Esophagus squamous epithelium (tissue), 5 donors: ENCODE measurements around the gene VAT1. TPM values are rescaled to one million over a fixed set of nuclear protein-coding genes. Genes with fewer than 3 reads are reported as not detected.

Source experiments
- DNase-seq: peaks from one replicate; lab custom pipeline; 2025; lab: John Stamatoyannopoulos, UW
- H3K27ac ChIP-seq, 4 donors: fragments of 200-600 bp; sonication (generic); one replicate each; pipeline ENCODE4 v1.5.1; 2016 to 2019; ENCODE audit warnings: mild to moderate bottlenecking in 1 of 4
- H3K27me3 ChIP-seq, 4 donors: fragments of 200-600 bp; sonication (generic); 1 replicate in 3 of 4; 2 replicates in 1 of 4; pipeline versions ENCODE4 v1.5.1 to v1.6.0; 2017 to 2021; ENCODE audit warnings: antibody characterized with exemption in 1 of 4
- H3K36me3 ChIP-seq, 3 donors: fragments of 200-600 bp; sonication (generic); one replicate each; pipeline ENCODE4 v1.5.1; 2016 to 2019
- H3K4me1 ChIP-seq, 3 donors: fragments of 200-600 bp; sonication (generic); one replicate each; pipeline ENCODE4 v1.5.1; 2017 to 2019
- H3K4me3 ChIP-seq, 4 donors: fragments of 200-600 bp; sonication (generic); 1 replicate in 3 of 4; 2 replicates in 1 of 4; pipeline ENCODE4 v1.5.1; 2016 to 2019; ENCODE audit warnings: mild to moderate bottlenecking in 2 of 4, moderate library complexity in 1 of 4
- H3K9me3 ChIP-seq, 3 donors: fragments of 200-600 bp; sonication (generic); one replicate each; pipeline ENCODE4 v1.5.1; 2016 to 2019
- POLR2A ChIP-seq, 4 donors: fragments of 450-650 bp; IDR thresholded peaks; one replicate each; pipeline ENCODE4 v1.6.1; 2017; ENCODE audit warnings: antibody characterized with exemption in 4 of 4, mild to moderate bottlenecking in 4 of 4, moderate library complexity in 3 of 4
- WGBS, 2 donors: methylation state at CpG; one replicate each; pipeline ENCODE4 v1.1.5; 2018; 5-methylcytosine and 5-hydroxymethylcytosine counted together
- intact Hi-C: fragments of 100-400 bp; cut with DNase I; formaldehyde crosslinking; loops from one replicate; pipeline ENCODE4 v1.15.0; 2022
- total RNA-seq, 4 donors: library from RNA; depleted of rRNA; stranded (reverse); fragments of >200 nt; gene quantifications; one replicate each; pipeline ENCODE4 v1.1.0, GENCODE V29; 2016
- TF ChIP-seq, protein P1 (sequence below), 6 experiments: fragments of 450-650 bp in 4 of 6; fragments of 200-600 bp in 2 of 6; sonication (generic) in 2 of 6; IDR thresholded peaks; one replicate each; pipeline ENCODE4 v1.5.1; 2016 to 2019; ENCODE audit warnings: antibody characterized with exemption in 6 of 6, mild to moderate bottlenecking in 4 of 6, moderate library complexity in 4 of 6
- donor health status: DM: yes; HTN: yes; CAD: no.

The VAT1 gene
- total RNA-seq, 4 donors from 2014 or later: 50.5 to 154 (median 110) TPM

DNA sequence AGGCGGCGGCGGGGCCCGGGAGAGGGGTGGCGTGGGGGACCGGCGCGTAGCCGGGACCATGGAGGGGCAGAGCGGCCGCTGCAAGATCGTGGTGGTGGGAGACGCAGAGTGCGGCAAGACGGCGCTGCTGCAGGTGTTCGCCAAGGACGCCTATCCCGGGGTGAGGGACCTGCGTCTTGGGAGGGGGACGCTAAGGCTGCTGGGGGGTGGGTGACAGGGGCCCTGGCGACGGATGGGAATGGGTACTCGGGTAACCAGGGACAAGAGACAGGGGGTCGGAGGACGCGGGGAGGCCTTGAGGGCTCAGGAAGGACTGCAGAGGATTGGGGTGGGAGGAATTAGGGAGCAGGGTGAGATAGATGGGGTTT lies 3.1 kb upstream of the VAT1 start:
- intact Hi-C loops: loop anchor here (10.0 kb wide), 1 partner anchor 100 kb away; the partner anchor contains the start of gene BRCA1

DNA sequence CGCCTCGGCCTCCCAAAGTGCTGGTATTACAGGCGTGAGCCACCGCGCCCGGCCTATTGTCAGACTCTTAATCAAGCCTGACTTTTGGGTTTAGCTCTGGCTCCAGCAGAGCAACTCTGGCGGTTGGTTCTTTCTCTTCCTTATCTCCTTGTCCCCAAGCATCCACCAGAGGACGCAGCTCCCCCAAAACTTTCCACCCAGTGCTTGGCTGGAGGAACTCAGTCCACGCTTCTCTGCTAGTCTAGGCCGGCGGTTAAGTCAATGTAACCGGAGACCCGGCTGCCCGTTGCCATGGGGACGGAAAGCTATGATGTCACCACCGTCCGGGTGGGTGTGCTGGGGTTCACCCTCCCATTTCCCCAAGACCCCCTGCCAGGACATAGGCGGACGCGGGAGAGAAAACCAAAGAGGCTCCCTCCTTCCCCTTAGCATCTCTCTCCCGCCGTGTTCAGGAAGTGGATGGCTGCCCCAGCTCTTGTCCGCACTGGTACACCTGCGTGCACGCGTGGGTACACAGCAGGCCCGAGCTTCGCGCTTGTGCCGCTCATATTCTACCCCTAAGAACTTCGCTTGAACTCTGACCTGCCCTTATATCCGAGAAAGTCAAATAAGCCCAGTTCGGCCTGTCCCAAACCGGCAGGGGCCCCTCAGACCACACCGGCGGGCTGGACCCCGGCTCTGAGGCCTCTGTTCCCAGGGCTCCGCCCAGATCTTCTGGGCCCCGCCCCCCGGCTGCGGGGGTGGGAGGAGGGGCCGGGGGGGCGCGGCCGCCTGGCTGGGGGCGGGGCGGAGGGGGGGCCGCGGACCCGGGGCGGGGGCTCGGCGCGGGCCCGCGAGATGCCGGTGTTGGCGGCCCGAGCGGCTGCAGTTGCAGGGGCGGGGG lies 2.5 kb upstream of the VAT1 start, which contains the start of gene RND2:
Gene RND2, plus strand, starts transcription at position 825 of the 883 bp plus-strand sequence. CDS start 117 bp downstream, outside the sequence.
- TF ChIP-seq POLR2A (IDR thresholded peaks at IDR 0.05): no peak
- TF ChIP-seq, protein P1, sequence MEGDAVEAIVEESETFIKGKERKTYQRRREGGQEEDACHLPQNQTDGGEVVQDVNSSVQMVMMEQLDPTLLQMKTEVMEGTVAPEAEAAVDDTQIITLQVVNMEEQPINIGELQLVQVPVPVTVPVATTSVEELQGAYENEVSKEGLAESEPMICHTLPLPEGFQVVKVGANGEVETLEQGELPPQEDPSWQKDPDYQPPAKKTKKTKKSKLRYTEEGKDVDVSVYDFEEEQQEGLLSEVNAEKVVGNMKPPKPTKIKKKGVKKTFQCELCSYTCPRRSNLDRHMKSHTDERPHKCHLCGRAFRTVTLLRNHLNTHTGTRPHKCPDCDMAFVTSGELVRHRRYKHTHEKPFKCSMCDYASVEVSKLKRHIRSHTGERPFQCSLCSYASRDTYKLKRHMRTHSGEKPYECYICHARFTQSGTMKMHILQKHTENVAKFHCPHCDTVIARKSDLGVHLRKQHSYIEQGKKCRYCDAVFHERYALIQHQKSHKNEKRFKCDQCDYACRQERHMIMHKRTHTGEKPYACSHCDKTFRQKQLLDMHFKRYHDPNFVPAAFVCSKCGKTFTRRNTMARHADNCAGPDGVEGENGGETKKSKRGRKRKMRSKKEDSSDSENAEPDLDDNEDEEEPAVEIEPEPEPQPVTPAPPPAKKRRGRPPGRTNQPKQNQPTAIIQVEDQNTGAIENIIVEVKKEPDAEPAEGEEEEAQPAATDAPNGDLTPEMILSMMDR (IDR thresholded peaks at IDR 0.05): peak; percentile 50 to 82 (median 71)
- H3K27me3 ChIP-seq: no peaks in the 10 kb centered on the region
- H3K27ac ChIP-seq: peak within 1 kb of the TSS; percentile 48 to 87 (median 76)
- intact Hi-C loops: loop anchor here (10.0 kb wide), 1 partner anchor 100 kb away; the partner anchor contains the start of gene BRCA1
- peaks cover 18 to 45% (median 20%) of the 10 kb centered on the region in 3 donors for H3K4me1 ChIP-seq
- peak; percentile 44 for DNase-seq
- H3K36me3 ChIP-seq: no peaks in the 10 kb centered on the region
- 0 to 1% methylated on average over 3 to 11 of the region's 61 CpGs for WGBS, 2 donors
- H3K9me3 ChIP-seq: no peaks in the 10 kb centered on the region
- H3K4me3 ChIP-seq: peak within 1 kb of the TSS; percentile 35 to 80 (median 60)

More for the DNA sequence above, 3.1 kb upstream of the VAT1 start:
- 10% methylated on average over 18 to 21 of the region's 27 CpGs for WGBS, 2 donors
- DNase-seq: no peak
- Histone ChIP-seq H3K4me1 (peaks cover 11 to 39% (median 14%) of the 10 kb centered on the region in 3 donors), H3K36me3 (no peaks in the 10 kb centered on the region), H3K9me3 (no peaks in the 10 kb centered on the region), H3K27me3 (no peaks in the 10 kb centered on the region), H3K27ac (peak overlapping the region; percentile 48 to 87 (median 67)), H3K4me3 (peak overlapping the region; percentile 35 to 80 (median 60))
- TF ChIP-seq, protein P1 (IDR thresholded peaks at IDR 0.05): no peak
- no peak for TF ChIP-seq POLR2A (IDR thresholded peaks at IDR 0.05)

DNA sequence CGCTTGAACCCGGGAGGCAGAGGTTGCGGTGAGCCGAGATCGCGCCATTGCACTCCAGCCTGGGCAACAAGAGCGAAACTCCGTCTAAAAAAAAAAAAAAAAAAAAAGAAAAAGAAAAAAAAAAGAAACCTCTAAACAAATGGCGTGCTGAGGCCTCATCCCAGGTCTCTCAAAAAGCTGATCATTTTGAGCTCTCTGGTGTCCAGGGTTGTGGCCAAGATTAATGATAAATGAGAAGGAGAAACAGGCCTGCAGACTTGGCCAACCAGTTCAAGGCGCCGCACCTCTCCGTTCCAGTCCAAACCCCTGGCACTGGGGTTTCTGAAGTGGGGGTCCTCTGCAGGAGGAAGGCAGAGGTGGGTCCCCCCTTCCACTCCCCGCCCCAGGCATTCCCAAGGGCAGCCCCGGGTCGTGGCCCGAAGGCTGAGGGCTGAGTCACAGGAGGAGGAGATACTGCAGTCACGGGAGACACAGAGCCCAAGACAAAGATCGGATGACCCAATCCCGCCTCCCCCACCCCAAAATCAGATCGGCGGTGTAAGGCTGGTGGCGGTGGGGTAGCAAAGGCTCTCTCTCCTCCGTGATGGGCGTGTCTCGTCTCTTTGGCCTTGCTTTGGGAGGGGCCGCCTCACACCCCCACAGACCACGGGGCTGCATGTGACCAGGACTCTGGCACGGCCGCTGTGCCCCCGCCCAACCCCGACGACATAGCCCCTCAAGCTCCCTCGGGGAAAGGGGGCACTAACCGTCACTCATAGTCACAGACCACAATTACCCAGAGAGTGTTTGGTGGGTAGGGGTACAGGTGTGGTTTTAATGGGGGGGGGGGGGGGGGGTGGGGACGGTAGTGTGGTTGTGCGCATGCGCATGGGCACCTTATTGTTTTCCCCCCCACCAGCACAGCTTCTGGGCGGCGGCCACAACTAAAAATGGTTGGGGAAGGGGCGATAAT lies 1.1 kb downstream of the VAT1 start:
- Histone ChIP-seq H3K36me3 (peaks cover 2 to 24% (median 5%) of the 10 kb centered on the region in 3 donors), H3K4me3 (peak overlapping the region; percentile 77 to 97 (median 84)), H3K9me3 (no peaks in the 10 kb centered on the region), H3K27me3 (no peaks in the 10 kb centered on the region), H3K4me1 (peaks cover 20 to 71% (median 39%) of the 10 kb centered on the region in 3 donors), H3K27ac (peak overlapping the region; percentile 80 to 96 (median 91))
- peak in 1 of 4 donors; percentile 28 for TF ChIP-seq POLR2A (IDR thresholded peaks at IDR 0.05)
- TF ChIP-seq, protein P1 (IDR thresholded peaks at IDR 0.05): no peak
- whole genome bisulfite sequencing, 2 donors: 23 to 56% methylated on average over 5 to 17 of the region's 40 CpGs
- intact Hi-C loops: loop anchor here (10.0 kb wide), 1 partner anchor 104 kb away; the partner anchor contains the start of gene BRCA1
- no peak for DNase-seq

DNA sequence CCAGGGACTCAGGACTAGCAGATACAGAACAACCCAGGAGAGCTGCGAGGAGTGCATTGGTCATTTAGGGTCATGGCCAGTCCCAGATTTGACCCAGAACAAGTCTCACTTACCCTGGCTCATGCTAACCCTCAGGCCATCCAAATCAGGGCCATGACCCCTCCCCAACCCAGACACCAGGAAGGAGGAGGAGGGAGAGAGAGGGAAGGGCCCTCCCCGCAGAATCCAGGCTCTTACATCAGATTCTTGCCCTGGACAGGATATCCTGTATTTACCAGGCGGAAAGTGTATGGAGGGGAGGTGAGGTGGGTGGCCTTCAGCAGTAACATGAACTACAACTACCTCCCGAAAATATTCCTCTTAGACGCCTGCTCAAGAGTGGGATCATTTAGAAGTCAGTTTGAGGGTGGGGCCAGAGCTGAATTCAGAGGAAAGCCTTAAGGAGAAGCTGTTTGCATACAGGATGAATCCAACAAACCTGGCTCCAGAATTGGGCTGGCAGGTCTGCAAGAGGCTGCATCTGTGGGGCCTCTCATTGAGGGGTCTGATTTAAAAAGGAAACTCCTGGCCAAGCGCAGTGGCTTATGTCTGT lies 2.1 kb downstream of the VAT1 start:
- intact Hi-C loops: loop anchor here (10.0 kb wide), 1 partner anchor 105 kb away; the partner anchor contains the start of gene BRCA1
- Histone ChIP-seq H3K4me3 (peak overlapping the region in 3 of 4 donors; percentile 77 to 97 (median 88)), H3K36me3 (peaks cover 5 to 33% (median 7%) of the 10 kb centered on the region in 3 donors), H3K9me3 (no peaks in the 10 kb centered on the region), H3K27ac (peak overlapping the region; percentile 46 to 92 (median 86)), H3K4me1 (peaks cover 20 to 75% (median 41%) of the 10 kb centered on the region in 3 donors), H3K27me3 (no peaks in the 10 kb centered on the region)
- 42 to 64% methylated on average over 2 to 5 of the region's 6 CpGs for WGBS, 2 donors
- TF ChIP-seq, protein P1 (IDR thresholded peaks at IDR 0.05): no peak
- no peak for TF ChIP-seq POLR2A (IDR thresholded peaks at IDR 0.05)
- no peak for DNase-seq
